CD14-positive monocyte (primary cell): ENCODE measurements around the gene CERS2. TPM values are rescaled to one million over a fixed set of nuclear protein-coding genes. Genes with fewer than 3 reads are reported as not detected.

Source experiments
- DNase-seq, 3 donors: peaks; one replicate each; pipeline ENCODE4 v3.0.0-alpha.2; 2011 to 2022
- H2AFZ ChIP-seq: 2 replicates; pipeline ENCODE4 v1.6.0; 2012; ENCODE audit warnings: mild to moderate bottlenecking, low read depth, low read length, inconsistent platforms; ENCODE audit not compliant: insufficient read depth, poor library complexity, severe bottlenecking
- H3K27ac ChIP-seq, 2 donors: 1 replicate in 1 of 2; 2 replicates in 1 of 2; pipeline ENCODE4 v1.5.1; 2012 to 2013; ENCODE audit warnings: low read length in 2 of 2, control low read depth in 1 of 2, inconsistent platforms in 1 of 2, low read depth in 1 of 2, mild to moderate bottlenecking in 1 of 2
- H3K27me3 ChIP-seq, 2 donors: one replicate each; pipeline versions ENCODE4 v1.6.0 to v1.6.1; 2011 to 2013; ENCODE audit warnings: low read length in 2 of 2; ENCODE audit not compliant: control insufficient read depth in 2 of 2, insufficient read depth in 2 of 2
- H3K36me3 ChIP-seq, 2 donors: replicated peaks in 1 of 2; 1 replicate in 1 of 2; 2 replicates in 1 of 2; pipeline versions ENCODE4 v1.5.1 to v1.6.1; 2012 to 2013; ENCODE audit warnings: low read length in 2 of 2, control low read depth in 1 of 2, inconsistent platforms in 1 of 2, mild to moderate bottlenecking in 1 of 2; ENCODE audit not compliant: insufficient read depth in 2 of 2, control insufficient read depth in 1 of 2
- H3K4me1 ChIP-seq, 2 donors: 1 replicate in 1 of 2; 2 replicates in 1 of 2; pipeline versions ENCODE4 v1.5.1 to v1.6.1; 2012 to 2013; ENCODE audit warnings: low read length in 2 of 2, control low read depth in 1 of 2, inconsistent platforms in 1 of 2, mild to moderate bottlenecking in 1 of 2, moderate library complexity in 1 of 2; ENCODE audit not compliant: insufficient read depth in 2 of 2, control insufficient read depth in 1 of 2
- H3K4me2 ChIP-seq: replicated peaks from 2 replicates; pipeline ENCODE3; 2012; ENCODE audit warnings: low read length, moderate library complexity, mild to moderate bottlenecking; ENCODE audit not compliant: poor library complexity, severe bottlenecking; ENCODE audit errors: extremely low read depth
- H3K4me3 ChIP-seq, 3 experiments: fragments of 200-600 bp in 1 of 3; sonication (generic) in 1 of 3; replicated peaks in 1 of 3; 1 replicate in 2 of 3; 2 replicates in 1 of 3; pipeline ENCODE4 v1.5.1; 2011 to 2013; ENCODE audit warnings: low read length in 3 of 3, mild to moderate bottlenecking in 3 of 3, control low read depth in 2 of 3, low read depth in 2 of 3, inconsistent platforms in 1 of 3, moderate library complexity in 1 of 3
- H3K79me2 ChIP-seq: 2 replicates; pipeline ENCODE4 v1.6.0; 2012; ENCODE audit warnings: mild to moderate bottlenecking, control low read depth, inconsistent platforms, low read length, moderate library complexity; ENCODE audit not compliant: insufficient read depth
- H3K9ac ChIP-seq: 2 replicates; pipeline ENCODE4 v1.6.0; 2017; ENCODE audit warnings: low read length, mild to moderate bottlenecking; ENCODE audit not compliant: insufficient read depth, poor library complexity, severe bottlenecking
- H3K9me3 ChIP-seq, 2 donors: replicated peaks in 1 of 2; 1 replicate in 1 of 2; 2 replicates in 1 of 2; pipeline versions ENCODE4 v1.5.1 to v1.6.1; 2012 to 2013; ENCODE audit warnings: low read length in 2 of 2, control low read depth in 1 of 2; ENCODE audit not compliant: control insufficient read depth in 1 of 2, insufficient read depth in 1 of 2
- H4K20me1 ChIP-seq: 2 replicates; pipeline ENCODE4 v1.6.0; 2012; ENCODE audit warnings: mild to moderate bottlenecking, low read length, control low read depth, moderate library complexity; ENCODE audit not compliant: insufficient read depth
- H3K27ac Mint-ChIP-seq, 7 donors: one replicate each; pipeline ENCODE4 v1.8.0; 2020; ENCODE audit warnings: mild to moderate bottlenecking in 7 of 7, mixed read lengths in 7 of 7, moderate library complexity in 6 of 7, inconsistent platforms in 2 of 7
- H3K27me3 Mint-ChIP-seq, 3 donors: one replicate each; pipeline ENCODE4 v1.8.0; 2021 to 2022; ENCODE audit warnings: low read depth in 3 of 3, mild to moderate bottlenecking in 3 of 3, mixed read lengths in 3 of 3, moderate library complexity in 3 of 3, inconsistent platforms in 1 of 3
- H3K36me3 Mint-ChIP-seq, 2 donors: one replicate each; pipeline ENCODE4 v1.8.0; 2020; ENCODE audit warnings: mixed read lengths in 2 of 2, inconsistent platforms in 1 of 2, mild to moderate bottlenecking in 1 of 2
- H3K4me1 Mint-ChIP-seq: one replicate; pipeline ENCODE4 v1.8.0; 2020; ENCODE audit warnings: mild to moderate bottlenecking, mixed read lengths
- H3K4me3 Mint-ChIP-seq, 2 donors: one replicate each; pipeline ENCODE4 v1.8.0; 2020; ENCODE audit warnings: mild to moderate bottlenecking in 2 of 2, mixed read lengths in 2 of 2, moderate library complexity in 1 of 2
- H3K9me3 Mint-ChIP-seq, 7 donors: one replicate each; pipeline ENCODE4 v1.8.0; 2020 to 2022; ENCODE audit warnings: mixed read lengths in 7 of 7, mild to moderate bottlenecking in 6 of 7, moderate library complexity in 6 of 7, inconsistent platforms in 2 of 7
- CTCF ChIP-seq: fragments of 200-600 bp; IDR thresholded peaks from one replicate; pipeline ENCODE4 v1.8.0; 2022; ENCODE audit warnings: antibody characterized with exemption, mild to moderate bottlenecking
- WGBS: methylation state at CpG from one replicate; pipeline ENCODE4 v1.1.5; 2013; ENCODE audit warnings: missing lambda C conversion rate; ENCODE audit not compliant: insufficient coverage; 5-methylcytosine and 5-hydroxymethylcytosine counted together
- intact Hi-C, 2 donors: fragments of 100-400 bp; cut with micrococcal nuclease; formaldehyde crosslinking; loops; one replicate each; pipeline versions ENCODE4 v1.15.0 to v1.15.1; 2023
- polyA plus RNA-seq, 3 donors: library from polyadenylated mRNA; depleted of rRNA in 1 of 3; unstranded in 2 of 3; stranded (reverse) in 1 of 3; fragments of 300-500 nt in 2 of 3; fragments of >200 nt in 1 of 3; fragmentation: Illumina TruSeq in 2 of 3; gene quantifications; 1 replicate in 2 of 3; 2 replicates in 1 of 3; pipeline ENCODE4 v1.2.3, GENCODE V29; 2012 to 2021

The CERS2 gene
- polyA plus RNA-seq, 3 donors, result 152 to 224 (median 200) TPM

- peaks cover 74% of the 10 kb centered on the region for H3K4me1 Mint-ChIP-seq
Measured at GRCh38 chr1:151001602-151002001, 27.0 kb upstream of the CERS2 start.

GRCh38 chr1:151000408-151000807 is 25.8 kb upstream of the CERS2 start:
- DNase-seq, result no peak
- Mint-ChIP-seq H3K4me1 (peaks cover 70% of the 10 kb centered on the region), H3K27ac (peak overlapping the region in 6 of 7 donors; percentile 65 to 94 (median 90)), H3K9me3 (peaks cover 0 to 3% (median 0%) of the 10 kb centered on the region in 7 donors), H3K27me3 (peaks cover 0 to 3% (median 2%) of the 10 kb centered on the region in 3 donors), H3K36me3 (peaks cover 47 to 60% of the 10 kb centered on the region in 2 donors), H3K4me3 (no peak overlapping the region)
- Histone ChIP-seq H3K27ac (peak overlapping the region in 1 of 2 donors; percentile 78), H3K36me3 (peaks cover 23 to 43% of the 10 kb centered on the region in 2 donors), H3K27me3 (no peaks in the 10 kb centered on the region), H3K4me3 (no peak overlapping the region), H3K9me3 (no peaks in the 10 kb centered on the region), H2AFZ (no peak overlapping the region), H4K20me1 (peaks cover 19% of the 10 kb centered on the region), H3K4me1 (peaks cover 67% of the 10 kb centered on the region in 2 donors), H3K9ac (no peak overlapping the region), H3K79me2 (peaks cover 48% of the 10 kb centered on the region), H3K4me2 (no peak overlapping the region)
- 80% methylated on average over 1 of the region's 3 CpGs for WGBS
- no peak for TF ChIP-seq CTCF
- intact Hi-C loops, result loop anchor here in 1 of 2 donors (10.0 kb wide), 1 partner anchor 164 kb away; the partner anchor contains the start of genes LYSMD1 and SCNM1

More at GRCh38 chr1:151001602-151002001, 27.0 kb upstream of the CERS2 start:
- H2AFZ ChIP-seq, result no peak overlapping the region
- no peaks in the 10 kb centered on the region for H3K9me3 ChIP-seq
- no peaks in the 10 kb centered on the region for H3K27me3 ChIP-seq
- intact Hi-C loops, result loop anchor here in 1 of 2 donors (10.0 kb wide), 1 partner anchor 163 kb away; the partner anchor contains the start of genes LYSMD1 and SCNM1
- no peak overlapping the region for H3K9ac ChIP-seq
- DNase-seq, result peak; percentile 41 to 82 (median 58)
- peaks cover 20 to 38% of the 10 kb centered on the region in 2 donors for H3K36me3 ChIP-seq
- H3K27ac ChIP-seq, result peak overlapping the region; percentile 49 to 78
- WGBS, result 13% methylated on average over 3 of the region's 4 CpGs
- peak overlapping the region; percentile 26 to 64 for H3K4me3 Mint-ChIP-seq
- H3K4me3 ChIP-seq, result peak overlapping the region in 1 of 3 experiments; percentile 56
- no peak for TF ChIP-seq CTCF
- H3K9me3 Mint-ChIP-seq, result peaks cover 0 to 3% (median 0%) of the 10 kb centered on the region in 7 donors
- H4K20me1 ChIP-seq, result peaks cover 15% of the 10 kb centered on the region
- peak overlapping the region; percentile 88 to 94 (median 91) for H3K27ac Mint-ChIP-seq
- H3K79me2 ChIP-seq, result peaks cover 60% of the 10 kb centered on the region
- peaks cover 40 to 51% of the 10 kb centered on the region in 2 donors for H3K36me3 Mint-ChIP-seq
- peaks cover 75 to 77% of the 10 kb centered on the region in 2 donors for H3K4me1 ChIP-seq
- peaks cover 0 to 3% (median 2%) of the 10 kb centered on the region in 3 donors for H3K27me3 Mint-ChIP-seq
- peak overlapping the region; percentile 62 for H3K4me2 ChIP-seq
